NCI-H524 (cell line): Measurements from ENCODE around the gene FGFR4.

ENCODE experiments used
- DNase-seq, 2 experiments: peaks; one replicate each; lab custom pipeline; 2025; lab: John Stamatoyannopoulos, UW

Gene FGFR4

GRCh38 chr5:177132136-177133095, 45.7 kb downstream of the FGFR4 start:
- DNase-seq: no peak

GRCh38 chr5:177133096-177133852, 46.6 kb downstream of the FGFR4 start, which contains the start of gene NSD1:
Gene NSD1 (plus strand): TSS chr5:177133773. CDS start chr5:177135104, 1,331 bp downstream.
- DNase-seq: peak; percentile 49 to 72

DNA sequence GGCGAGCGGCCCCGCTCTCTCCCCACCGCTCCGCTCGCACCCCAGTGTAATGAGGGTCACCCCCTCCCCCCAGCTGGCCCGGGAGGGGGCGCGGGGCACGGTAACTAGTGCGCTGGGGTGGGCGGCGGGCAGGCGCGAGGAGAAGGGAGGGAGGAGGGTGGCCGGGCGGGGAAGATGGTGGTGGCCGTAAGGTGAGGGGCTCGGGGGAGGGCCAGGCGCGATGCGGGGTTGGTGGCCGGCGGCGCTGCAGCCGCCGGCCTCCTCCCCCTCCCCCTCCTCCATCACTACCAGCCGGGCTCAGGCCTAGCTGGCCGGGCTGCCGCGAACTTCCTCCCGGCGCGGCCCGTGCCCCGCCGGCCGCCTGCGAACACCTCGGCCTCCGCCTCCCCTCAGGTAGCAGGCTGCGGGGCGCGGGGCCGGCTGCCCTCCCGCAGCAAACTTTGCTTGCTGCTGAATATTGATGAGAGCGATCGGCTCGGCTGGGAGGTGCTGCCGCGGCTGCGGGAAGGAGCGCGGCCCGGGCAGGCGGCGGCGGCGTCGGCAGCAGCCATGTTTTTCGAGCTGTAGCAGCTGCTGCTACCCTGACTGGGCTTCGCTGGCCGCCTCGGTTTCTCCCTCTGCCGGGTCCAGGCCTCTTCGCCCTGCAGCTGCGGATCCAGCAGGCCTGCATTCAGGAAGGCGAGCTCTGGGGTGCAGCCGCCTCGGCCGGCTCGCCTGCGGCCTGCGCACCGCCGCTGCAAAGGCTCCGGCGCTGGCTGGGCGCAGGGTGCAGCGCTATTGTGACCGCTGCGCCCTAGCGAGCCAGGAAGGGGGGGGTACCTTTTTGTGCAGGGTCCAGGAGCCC, 47.4 kb downstream of the FGFR4 start:
- DNase-seq: peak in 1 of 2 experiments; percentile 36

GRCh38 chr5:177134697-177135225, 48.0 kb downstream of the FGFR4 start:
- peak in 1 of 2 experiments; percentile 44 for DNase-seq

DNA sequence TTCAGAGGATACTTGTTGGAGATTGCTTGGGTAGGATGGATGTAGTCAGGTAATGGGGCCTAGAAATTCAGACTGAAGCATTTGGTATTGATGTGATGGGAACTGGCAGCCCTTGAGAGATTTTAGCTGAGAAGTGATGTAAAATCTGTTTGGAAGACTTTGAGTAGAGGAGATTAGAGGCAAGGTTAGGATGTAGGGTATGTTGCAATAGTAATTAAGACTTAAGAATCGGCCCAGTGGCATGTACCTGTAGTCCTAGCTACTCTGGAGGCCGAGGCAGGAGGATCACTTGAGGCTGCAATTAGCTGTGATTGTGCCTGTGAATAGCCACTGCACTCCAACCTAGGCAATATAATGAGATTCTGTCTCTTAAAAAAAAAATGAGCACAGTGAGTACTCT, 53.6 kb downstream of the FGFR4 start:
- no peak for DNase-seq

DNA sequence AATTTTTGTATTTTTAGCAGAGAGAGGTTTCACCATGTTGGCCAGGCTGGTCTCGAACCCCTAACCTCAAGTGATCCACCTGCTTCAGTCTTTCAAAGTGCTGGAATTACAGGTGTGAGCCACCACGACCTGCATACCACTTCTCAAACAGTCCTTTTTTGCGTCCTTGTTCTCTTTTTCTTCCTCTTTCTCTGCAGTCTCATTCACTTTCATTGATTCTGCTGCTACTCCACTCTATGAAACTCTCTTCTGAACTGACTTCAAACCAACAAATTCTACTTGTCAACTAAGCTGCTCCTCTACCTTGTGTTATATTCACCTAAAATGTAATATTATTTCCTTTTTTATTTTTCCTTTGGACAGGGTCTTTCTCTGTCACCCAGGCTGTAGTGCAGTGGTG, 54.8 kb downstream of the FGFR4 start:
- no peak for DNase-seq

DNA sequence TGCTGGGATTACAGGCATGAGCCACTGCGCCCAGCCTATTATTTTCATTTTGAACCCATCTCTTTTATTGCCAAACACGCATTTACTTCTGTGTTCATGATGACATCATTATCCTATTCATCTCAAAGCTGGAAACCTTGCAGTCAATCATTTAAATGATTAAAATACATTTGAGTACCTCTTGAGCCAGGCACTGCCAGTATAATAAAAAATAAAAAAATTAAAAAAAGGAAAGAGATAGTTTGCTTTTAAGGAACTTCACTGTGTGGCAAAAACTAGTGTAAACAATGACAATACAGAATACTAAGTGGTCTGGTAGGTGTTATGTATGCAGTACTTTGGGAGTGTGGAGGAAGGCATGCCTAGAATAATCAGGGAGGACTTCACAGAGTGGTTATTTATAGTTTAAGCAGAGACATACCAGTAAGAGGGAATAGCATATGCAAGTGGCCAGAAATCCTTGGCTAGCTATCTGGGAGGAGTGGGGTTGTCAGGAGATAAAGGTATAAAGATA, 55.4 kb downstream of the FGFR4 start:
- DNase-seq: no peak

GRCh38 chr5:177142778-177143177, 56.1 kb downstream of the FGFR4 start:
- DNase-seq: no peak

- no peak for DNase-seq
Observed at GRCh38 chr5:177146891-177147638, 60.4 kb downstream of the FGFR4 start.
